ENCODE measurements around the gene CES2. TPM values are rescaled to one million over a fixed set of nuclear protein-coding genes. Genes with fewer than 3 reads are reported as not detected.

Gene CES2
- total RNA-seq, 1 donor, result 37.6 TPM

GRCh38 chr16:66906916-66907836, 28.1 kb upstream of the CES2 start:
- DNase-seq (ENCODE audit: low read depth), result no peak
- no peak for TF ChIP-seq CTCF (IDR thresholded peaks at IDR 0.05; ENCODE audit: insufficient read depth, low read length)
- no peak overlapping the region for H3K4me3 ChIP-seq (ENCODE audit: low read depth, low read length)

- no peak for DNase-seq (ENCODE audit: low read depth)
- no peak overlapping the region for H3K4me3 ChIP-seq (ENCODE audit: low read depth, low read length)
- TF ChIP-seq CTCF (IDR thresholded peaks at IDR 0.05; ENCODE audit: insufficient read depth, low read length), result no peak
Measured at GRCh38 chr16:66908116-66908515, 27.2 kb upstream of the CES2 start.

GRCh38 chr16:66908762-66909559, 26.4 kb upstream of the CES2 start:
- no peak for DNase-seq (ENCODE audit: low read depth)
- no peak for TF ChIP-seq CTCF (IDR thresholded peaks at IDR 0.05; ENCODE audit: insufficient read depth, low read length)
- no peak overlapping the region for H3K4me3 ChIP-seq (ENCODE audit: low read depth, low read length)

- DNase-seq (ENCODE audit: low read depth), result no peak
- no peak overlapping the region for H3K4me3 ChIP-seq (ENCODE audit: low read depth, low read length)
- TF ChIP-seq CTCF (IDR thresholded peaks at IDR 0.05; ENCODE audit: insufficient read depth, low read length), result no peak
Measured at GRCh38 chr16:66910175-66910940, 25.0 kb upstream of the CES2 start.

GRCh38 chr16:66911112-66911511, 24.2 kb upstream of the CES2 start:
- TF ChIP-seq CTCF (IDR thresholded peaks at IDR 0.05; ENCODE audit: insufficient read depth, low read length), result no peak
- no peak overlapping the region for H3K4me3 ChIP-seq (ENCODE audit: low read depth, low read length)
- DNase-seq (ENCODE audit: low read depth), result no peak

- H3K4me3 ChIP-seq (ENCODE audit: low read depth, low read length), result no peak overlapping the region
- DNase-seq (ENCODE audit: low read depth), result no peak
- no peak for TF ChIP-seq CTCF (IDR thresholded peaks at IDR 0.05; ENCODE audit: insufficient read depth, low read length)
Measured at GRCh38 chr16:66911801-66912200, 23.5 kb upstream of the CES2 start.

Data from fibroblast of the aortic adventitia (primary cell).